D721Med (cell line): Measurements from ENCODE around the gene TSC22D1.

Experiments used
- DNase-seq: peaks from one replicate; pipeline ENCODE4 v3.0.0; 2011; ENCODE audit warnings: low spot score; ENCODE audit not compliant: insufficient read length
- FAIRE-seq: peaks from 2 replicates; lab custom pipeline; 2011; peaks lifted over from hg19 to GRCh38; lab: Jason Lieb, UNC
- CTCF ChIP-seq: IDR thresholded peaks from 2 replicates; pipeline ENCODE4 v1.5.1; 2012; ENCODE audit warnings: mild to moderate bottlenecking, control low read depth; ENCODE audit not compliant: insufficient read depth; ENCODE audit errors: missing control alignments

Gene TSC22D1

GRCh38 chr13:44497801-44498200, 78.3 kb downstream of the TSC22D1 start:
- no peak for TF ChIP-seq CTCF
- FAIRE-seq = no peak
- no peak for DNase-seq

GRCh38 chr13:44493213-44493812, 82.8 kb downstream of the TSC22D1 start:
- TF ChIP-seq CTCF = no peak
- no peak for DNase-seq
- no peak for FAIRE-seq

GRCh38 chr13:44489751-44490150, 86.4 kb downstream of the TSC22D1 start:
- DNase-seq = no peak
- no peak for FAIRE-seq
- no peak for TF ChIP-seq CTCF

- TF ChIP-seq CTCF = no peak
- DNase-seq (no peak), FAIRE-seq (no peak)
These were observed 88.1 kb downstream of the TSC22D1 start for GRCh38 chr13:44487989-44488388.

- no peak for DNase-seq
- no peak for FAIRE-seq
- TF ChIP-seq CTCF = no peak
These were observed 91.5 kb downstream of the TSC22D1 start for GRCh38 chr13:44484562-44485138.

- TF ChIP-seq CTCF = no peak
- FAIRE-seq = no peak
- no peak for DNase-seq
These were observed 101.8 kb downstream of the TSC22D1 start for GRCh38 chr13:44474122-44474910.
